ENCODE data around the gene INPP5A. TPM values are rescaled to one million over a fixed set of nuclear protein-coding genes. Genes with fewer than 3 reads are reported as not detected.

Gene INPP5A
- total and polyA plus RNA-seq, 10 of the 15 experiments (the other 5 are each of a cell fraction or from before 2014, with no cell fraction given) = 0.52 to 15.0 (median 6.3) TPM

GRCh38 chr10:132647424-132647823 lies 109.8 kb downstream of the INPP5A start (continued):
- TF ChIP-seq JUND (IDR thresholded peaks at IDR 0.05; ENCODE audit: low read depth, low read length) (no peak), ELK1 (IDR thresholded peaks at IDR 0.05; ENCODE audit: low read depth, low read length) (no peak), BACH1 (IDR thresholded peaks at IDR 0.05; ENCODE audit: borderline replicate concordance) (no peak)

GRCh38 chr10:132648072-132648850 lies 110.7 kb downstream of the INPP5A start:
- no peak overlapping the region for H3K9ac ChIP-seq (ENCODE audit: control insufficient read depth, insufficient read depth, low read length)
- no peaks in the 10 kb centered on the region for H3K27me3 ChIP-seq (replicated peaks in 1 of 2; ENCODE audit: control insufficient read depth in 2 of 2, insufficient read depth in 2 of 2, low read length in 1 of 2)
- peaks cover 0 to 2% of the 10 kb centered on the region in 2 experiments; a peak in 2 of 4 replicates for H3K36me3 ChIP-seq (ENCODE audit: control insufficient read depth in 2 of 2, insufficient read depth in 2 of 2, low read length in 1 of 2)
- H3K79me2 ChIP-seq (ENCODE audit: control insufficient read depth, insufficient read depth, low read length) = no peaks in the 10 kb centered on the region
- CTCF ChIA-PET = no interaction called here
- H3K9me3 ChIP-seq (replicated peaks; ENCODE audit: control insufficient read depth, insufficient read depth, low read length) = no peaks in the 10 kb centered on the region
- DNase-seq (ENCODE audit: low read depth, low spot score) (no peak), ATAC-seq (no peak), FAIRE-seq (no peak)
- H3K4me2 ChIP-seq (ENCODE audit: control insufficient read depth, insufficient read depth) = no peak overlapping the region
- WGBS (ENCODE audit: insufficient coverage, insufficient replicate concordance, low lambda C conversion rate, missing lambda C conversion rate) = 90% methylated on average over 26 of the region's 26 CpGs
- no peak overlapping the region for H3K27ac ChIP-seq (ENCODE audit: control insufficient read depth, insufficient read depth)
- no peaks in the 10 kb centered on the region for H4K20me1 ChIP-seq (ENCODE audit: control insufficient read depth, insufficient read depth)
- in situ Hi-C loops (cut with MboI) = no loop called here
- H3K4me1 ChIP-seq (ENCODE audit: control insufficient read depth, insufficient read depth, low read length) = no peaks in the 10 kb centered on the region
- H2AFZ ChIP-seq (ENCODE audit: control insufficient read depth, low read depth, low read length) = no peak overlapping the region
- no peak overlapping the region for H3K4me3 ChIP-seq
- TF ChIP-seq CBX3 (IDR thresholded peaks at IDR 0.05; ENCODE audit: borderline replicate concordance, low read depth) = no peak
- no peak for TF ChIP-seq CREM (IDR thresholded peaks at IDR 0.05; ENCODE audit: low read depth)
- TF ChIP-seq E4F1 (IDR thresholded peaks at IDR 0.05; ENCODE audit: borderline replicate concordance, partially characterized antibody) = no peak
- TF ChIP-seq KDM1A (IDR thresholded peaks at IDR 0.05; ENCODE audit: borderline replicate concordance) = no peak
- TF ChIP-seq BMI1 (IDR thresholded peaks at IDR 0.05; ENCODE audit: borderline replicate concordance) = no peak
- no peak for TF ChIP-seq USF1 (IDR thresholded peaks at IDR 0.05; ENCODE audit: borderline replicate concordance, extremely low read length, insufficient read depth, low read depth, low read length)
- TF ChIP-seq YY1 (IDR thresholded peaks at IDR 0.05; ENCODE audit: low read depth, low read length) = no peak
- TF ChIP-seq RAD51 (IDR thresholded peaks at IDR 0.05) = no peak
- no peak for TF ChIP-seq NR2F1 (conservative IDR thresholded peaks at IDR 0.05)
- no peak for TF ChIP-seq TARDBP (IDR thresholded peaks at IDR 0.05; ENCODE audit: borderline replicate concordance)
- no peak for TF ChIP-seq EP300 (IDR thresholded peaks at IDR 0.05; ENCODE audit: borderline replicate concordance in 1 of 2, control insufficient read depth in 1 of 2, low read depth in 2 of 2, low read length in 2 of 2)
- intact Hi-C loops (cut with micrococcal nuclease; ENCODE audit: unreplicated experiment) = no loop called here
- RAD21 ChIA-PET (ENCODE audit: unreplicated experiment) = no interaction called here
- SMC1A ChIA-PET (ENCODE audit: uncharacterized antibody, unreplicated experiment) = no interaction called here
- TSS peak; percentile 39 for BruUV-seq (replicated peaks)
- POLR2A ChIA-PET = no interaction called here

Data from GM12878 (cell line).